OCI-LY3 (cell line): ENCODE measurements around the gene CACNA1E.

Experiments
- CTCF ChIP-seq: fragments of 200-600, 300-600 bp; sonication (generic); IDR thresholded peaks from 2 replicates; pipeline ENCODE4 v1.5.1; 2014; ENCODE audit warnings: antibody characterized with exemption, low read length, low read depth
- EZH2phosphoT487 ChIP-seq: fragments of 200-600 bp; shearing (Covaris generic); IDR thresholded peaks from 2 replicates; pipeline ENCODE4 v1.6.1; 2018; ENCODE audit warnings: antibody characterized with exemption, mixed run types, low read depth

GRCh38 chr1:181603735-181604410, 120.6 kb downstream of the CACNA1E start:
- TF ChIP-seq CTCF (no peak), EZH2phosphoT487 (no peak)
